ENCODE results near the gene RAB12.
"Not testable (repeated sequence)": the region's sequence is repeated elsewhere in the genome, so short reads cannot be mapped to it uniquely, and the experiment has no call there.

Gene RAB12, protein sequence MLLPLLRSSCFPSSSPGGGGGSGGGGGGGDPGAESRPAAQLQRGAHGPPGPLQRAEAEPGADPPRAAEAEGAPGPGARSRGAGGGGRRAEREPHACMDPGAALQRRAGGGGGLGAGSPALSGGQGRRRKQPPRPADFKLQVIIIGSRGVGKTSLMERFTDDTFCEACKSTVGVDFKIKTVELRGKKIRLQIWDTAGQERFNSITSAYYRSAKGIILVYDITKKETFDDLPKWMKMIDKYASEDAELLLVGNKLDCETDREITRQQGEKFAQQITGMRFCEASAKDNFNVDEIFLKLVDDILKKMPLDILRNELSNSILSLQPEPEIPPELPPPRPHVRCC

DNA sequence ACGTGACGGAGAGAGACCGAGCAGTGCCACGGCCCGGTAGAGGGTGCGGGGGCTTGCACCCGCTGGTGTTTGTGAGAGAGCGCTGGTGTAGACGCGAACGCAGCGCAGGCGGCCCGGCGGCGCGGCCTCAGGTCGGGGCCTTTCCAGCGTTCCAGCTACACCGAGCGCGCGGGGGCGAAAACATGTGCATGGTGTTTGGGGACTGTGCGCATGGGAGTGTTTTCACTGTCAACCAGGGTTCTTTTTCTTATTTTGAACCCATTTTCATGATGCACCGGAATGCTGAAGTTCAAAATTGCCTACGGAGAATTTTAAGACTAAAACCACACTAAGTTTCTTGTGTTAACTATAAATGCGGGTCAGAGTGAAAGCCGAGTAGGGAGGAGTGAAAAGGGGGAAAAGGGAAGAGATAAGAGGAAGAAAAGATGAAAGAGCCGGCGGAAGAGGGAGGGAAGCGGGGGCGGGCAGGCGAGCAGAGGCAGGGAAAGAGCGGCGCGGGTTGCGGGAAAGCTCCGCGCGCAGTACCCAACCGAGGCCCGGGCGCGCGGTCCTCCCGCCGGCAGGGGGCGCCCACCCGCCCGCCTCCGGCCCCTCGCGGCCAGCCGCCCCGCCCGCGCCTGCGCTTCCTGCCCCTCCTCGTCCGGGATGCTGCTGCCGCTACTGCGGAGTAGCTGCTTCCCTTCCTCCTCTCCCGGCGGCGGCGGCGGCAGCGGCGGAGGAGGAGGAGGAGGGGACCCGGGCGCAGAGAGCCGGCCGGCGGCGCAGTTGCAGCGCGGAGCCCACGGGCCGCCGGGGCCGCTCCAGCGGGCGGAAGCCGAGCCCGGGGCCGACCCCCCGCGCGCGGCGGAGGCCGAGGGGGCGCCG lies at the start of gene RAB12:
Gene RAB12 (plus strand): TSS at position 643 of the 864 bp plus-strand sequence. CDS start 3 bp downstream, at position 646.
- DNase-seq: peak; percentile 96

DNA sequence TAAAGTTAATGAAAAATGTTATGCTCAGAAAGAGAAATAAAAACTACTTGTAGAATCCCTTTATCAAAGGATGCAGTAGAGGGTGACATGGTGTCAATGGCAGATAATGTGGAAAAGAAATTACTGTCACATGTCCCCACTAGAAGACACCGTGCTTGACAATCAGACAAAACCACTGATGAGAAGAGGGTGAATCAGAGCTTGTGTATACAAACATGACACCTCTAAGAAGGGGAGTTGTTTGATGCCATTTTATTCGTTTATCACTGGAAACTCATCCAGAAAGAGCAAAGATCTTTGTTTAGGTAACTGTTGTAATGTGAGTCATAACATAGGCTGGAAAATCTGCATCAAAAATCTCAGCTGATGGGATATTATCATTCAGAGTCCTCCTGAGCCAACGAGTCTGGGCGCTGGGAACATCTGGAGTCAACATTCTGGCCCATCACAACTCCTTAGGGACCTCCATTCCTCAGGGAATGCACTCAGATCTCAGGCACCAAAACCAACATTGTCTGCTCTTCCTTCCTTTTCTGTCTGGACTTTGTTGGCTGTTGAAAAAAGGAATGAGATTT lies 49.5 kb upstream of the RAB12 start:
- no peak for DNase-seq

DNA sequence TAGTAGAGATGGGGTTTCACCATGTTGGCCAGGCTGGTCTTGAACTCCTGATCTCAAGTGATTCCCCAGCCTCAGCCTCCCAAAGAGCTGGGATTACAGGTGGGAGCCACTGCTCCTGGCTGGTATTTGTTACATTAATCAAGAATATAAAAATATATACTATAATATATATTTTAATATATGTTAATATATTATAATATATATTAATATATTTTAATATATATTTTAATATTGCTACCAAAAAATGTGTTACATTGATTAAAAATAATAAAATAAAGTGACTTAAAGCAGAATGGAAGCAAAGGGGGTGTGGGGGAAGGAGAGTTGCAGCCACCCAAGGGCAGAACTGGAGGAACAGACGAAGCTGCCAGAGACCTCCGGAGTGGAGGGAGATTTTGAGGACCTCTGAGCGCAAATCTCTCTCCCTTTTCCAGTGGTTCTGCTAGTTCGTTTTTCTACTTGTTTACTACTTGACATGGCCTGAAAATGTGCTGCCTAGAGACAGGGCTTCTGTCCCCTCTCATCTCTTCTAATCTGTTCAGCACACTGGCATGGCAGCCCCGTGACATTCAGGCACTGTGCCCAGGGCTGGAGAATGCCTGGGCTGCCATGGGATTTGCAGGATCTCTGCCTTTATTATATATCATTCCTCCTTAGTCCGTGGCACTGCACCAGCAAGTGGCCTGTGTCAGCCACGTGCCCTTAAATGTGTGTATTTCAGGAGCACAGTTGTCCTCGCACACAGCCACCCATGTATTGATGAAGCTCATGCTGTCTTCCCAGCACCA lies 47.9 kb upstream of the RAB12 start:
- no peak for DNase-seq

DNA sequence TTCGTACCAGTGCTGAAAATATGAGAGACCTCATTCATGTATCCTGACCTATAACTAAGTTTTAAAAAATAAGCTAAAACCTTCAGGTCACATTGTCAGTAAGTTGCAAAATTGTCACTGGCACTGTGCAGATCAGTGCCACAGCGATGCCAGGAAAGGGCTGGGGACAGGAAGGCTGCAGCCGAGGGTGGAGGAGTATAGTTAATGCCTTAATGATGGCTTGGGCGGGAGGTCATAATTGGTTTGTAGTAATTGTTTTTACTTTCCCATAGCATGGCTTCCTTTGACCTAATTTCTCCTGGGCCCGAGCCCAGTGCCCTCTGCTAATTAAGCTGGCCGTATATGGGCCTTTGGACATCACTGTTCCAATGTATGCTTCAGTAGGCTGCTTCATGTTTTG lies 47.2 kb upstream of the RAB12 start:
- DNase-seq: no peak

DNA sequence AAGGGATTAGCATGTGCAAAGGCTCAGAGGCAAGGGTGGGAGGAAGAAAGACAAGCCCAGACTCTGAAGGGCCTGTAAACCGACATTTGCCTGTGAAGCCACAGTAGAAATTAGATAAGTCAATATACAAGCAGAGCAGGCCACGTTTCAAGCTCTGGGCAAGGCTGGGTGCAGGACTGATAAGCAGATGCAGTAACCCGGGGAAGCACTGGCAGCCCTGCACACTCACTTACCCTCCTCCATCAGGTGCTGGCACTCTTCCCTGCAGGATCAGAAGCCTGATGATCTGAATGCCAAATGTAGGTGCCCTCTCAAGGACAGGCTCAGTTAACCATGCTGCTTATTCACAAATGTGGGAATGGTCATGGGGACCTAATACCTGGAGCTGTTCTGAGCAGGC lies 46.3 kb upstream of the RAB12 start:
- DNase-seq: no peak

DNA sequence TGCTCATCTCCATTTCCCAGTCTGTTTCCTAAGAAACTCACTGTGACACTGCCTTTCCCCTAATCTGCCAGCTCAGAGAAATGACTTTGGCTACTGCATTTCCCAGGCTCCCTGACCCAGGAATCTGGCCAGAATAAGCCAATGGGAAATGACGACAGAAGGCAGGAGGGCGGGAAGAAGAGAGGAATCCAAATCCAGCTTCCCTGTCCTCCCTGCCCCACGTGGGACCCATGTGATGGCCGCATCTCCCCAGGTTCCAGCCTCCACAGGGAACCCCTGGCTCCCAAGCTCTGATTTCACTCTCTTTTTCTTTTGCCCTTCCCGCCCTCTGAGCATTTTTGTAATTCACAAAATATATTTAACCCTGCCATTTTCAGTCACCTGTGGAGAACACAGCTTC lies 37.8 kb upstream of the RAB12 start:
- no peak for DNase-seq

DNA sequence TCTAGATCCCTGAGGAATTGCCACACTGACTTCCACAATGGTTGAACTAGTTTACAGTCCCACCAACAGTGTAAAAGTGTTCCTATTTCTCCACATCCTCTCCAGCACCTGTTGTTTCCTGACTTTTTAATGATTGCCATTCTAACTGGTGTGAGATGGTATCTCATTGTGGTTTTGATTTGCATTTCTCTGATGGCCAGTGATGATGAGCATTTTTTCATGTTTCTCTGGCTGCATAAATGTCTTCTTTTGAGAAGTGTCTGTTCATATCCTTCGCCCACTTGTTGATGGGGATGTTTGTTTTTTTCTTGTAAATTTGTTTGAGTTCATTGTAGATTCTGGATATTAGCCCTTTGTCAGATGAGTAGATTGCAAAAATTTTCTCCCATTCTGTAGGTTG lies 35.5 kb upstream of the RAB12 start:
- DNase-seq: not testable (repeated sequence)

DNA sequence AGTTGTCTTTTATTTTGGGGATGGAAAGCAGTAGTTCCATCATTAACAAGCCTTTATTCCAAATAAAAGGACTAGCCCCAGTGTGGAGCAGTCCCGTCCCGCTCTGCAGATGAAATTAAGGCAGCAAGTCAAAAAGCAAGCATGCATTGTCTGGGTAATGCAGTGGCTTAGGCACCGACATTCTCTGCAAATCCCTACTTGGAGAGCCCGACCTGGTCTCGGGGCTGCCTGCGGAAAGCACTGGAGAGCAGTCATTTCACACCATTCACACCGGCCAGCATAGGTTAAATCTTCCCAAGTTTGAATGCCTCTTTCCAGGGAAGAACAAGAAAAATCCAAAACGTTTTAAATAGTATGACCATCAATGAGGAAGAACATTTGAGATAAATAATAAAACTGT lies 24.4 kb upstream of the RAB12 start:
- DNase-seq: no peak

DNA sequence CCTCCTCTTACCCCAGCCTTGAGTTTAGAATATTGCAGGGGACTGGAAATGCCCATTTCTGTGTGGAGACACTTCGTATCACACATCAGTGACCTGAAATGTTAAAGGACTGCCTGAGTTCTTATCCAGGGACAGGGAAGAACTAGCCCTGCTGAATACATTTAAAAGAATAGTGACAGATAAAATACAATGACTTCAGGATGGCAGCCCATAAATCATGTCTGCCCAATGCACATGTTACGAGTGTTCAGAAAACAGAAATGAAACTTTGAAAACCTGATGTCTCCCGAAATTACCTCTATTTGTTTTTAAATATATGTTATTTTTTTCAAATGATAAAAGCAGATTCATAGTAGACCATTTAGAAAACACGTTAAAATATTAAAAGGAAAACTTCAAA lies 22.3 kb upstream of the RAB12 start:
- DNase-seq: no peak

DNA sequence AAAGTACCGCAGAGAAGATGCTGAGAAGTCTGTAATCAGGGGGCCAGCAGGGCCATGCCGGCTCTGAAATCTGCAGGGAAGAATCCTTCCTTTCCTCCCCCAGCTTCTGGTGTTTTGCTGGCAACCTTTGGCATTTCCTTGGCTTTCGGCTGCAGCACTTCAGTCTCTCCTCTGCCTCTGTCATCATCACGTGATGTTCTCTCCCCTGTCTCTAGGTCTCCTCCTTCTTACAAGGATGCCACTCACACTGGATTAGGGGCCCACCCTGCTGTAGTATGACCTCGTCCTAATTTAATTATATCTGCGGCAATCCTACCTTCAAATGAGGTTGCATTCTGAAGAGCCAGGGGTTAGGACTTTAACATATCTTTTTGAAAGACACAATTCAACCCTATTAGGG lies 13.8 kb upstream of the RAB12 start:
- DNase-seq: no peak

DNA sequence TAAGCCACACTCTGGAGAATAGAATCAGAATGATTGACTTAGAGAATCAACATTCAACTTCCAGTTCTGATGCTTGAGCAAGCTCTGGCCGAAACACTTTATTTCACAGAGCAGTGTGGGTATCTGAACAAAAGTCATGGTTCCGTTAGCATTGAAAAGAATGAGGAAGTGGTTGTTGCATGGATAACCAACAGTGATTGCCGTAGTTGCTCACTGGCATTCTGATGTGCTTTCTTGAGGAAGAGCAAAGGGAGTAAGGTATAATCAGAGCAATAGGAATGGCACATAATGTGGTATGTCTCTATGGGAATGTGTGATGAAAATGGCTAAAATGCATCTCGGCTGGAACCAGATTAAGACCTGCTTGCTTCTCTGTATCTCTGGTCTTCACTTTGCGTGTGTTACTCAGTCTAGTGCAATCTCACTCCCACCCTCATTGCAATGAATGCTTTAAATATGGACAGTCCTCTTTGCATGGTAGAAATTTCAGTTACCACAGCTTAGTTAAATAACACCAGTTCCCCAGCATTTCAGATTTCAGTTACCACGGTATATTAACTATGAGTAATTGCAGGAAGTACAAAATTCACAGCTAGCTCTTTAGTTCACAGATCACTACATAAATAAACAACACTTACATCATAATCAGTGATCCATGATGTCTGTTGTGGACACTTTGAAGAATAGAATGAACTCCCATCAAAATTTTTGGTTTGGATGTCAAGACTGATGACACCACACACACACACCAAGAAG lies 7.8 kb upstream of the RAB12 start:
- no peak for DNase-seq

DNA sequence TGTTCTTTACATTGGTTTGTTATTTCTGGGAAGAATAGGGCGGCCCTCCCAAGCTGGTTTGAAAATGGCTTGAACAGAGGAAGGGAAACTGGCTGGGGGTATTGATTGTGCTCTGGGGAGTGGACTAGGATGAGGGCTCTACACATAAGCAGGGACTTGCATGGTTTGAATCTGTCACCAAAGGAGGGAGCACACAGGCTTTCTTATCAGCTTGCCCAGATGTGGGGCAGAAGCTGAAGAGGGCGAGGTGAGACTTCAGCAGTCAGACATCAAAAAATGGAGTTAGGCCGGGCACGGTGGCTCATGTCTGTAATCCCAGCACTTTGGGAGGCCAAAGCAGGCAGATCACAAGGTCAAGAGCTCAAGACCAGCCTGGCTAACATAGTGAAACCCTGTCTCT lies 7.2 kb upstream of the RAB12 start:
- DNase-seq: no peak

DNA sequence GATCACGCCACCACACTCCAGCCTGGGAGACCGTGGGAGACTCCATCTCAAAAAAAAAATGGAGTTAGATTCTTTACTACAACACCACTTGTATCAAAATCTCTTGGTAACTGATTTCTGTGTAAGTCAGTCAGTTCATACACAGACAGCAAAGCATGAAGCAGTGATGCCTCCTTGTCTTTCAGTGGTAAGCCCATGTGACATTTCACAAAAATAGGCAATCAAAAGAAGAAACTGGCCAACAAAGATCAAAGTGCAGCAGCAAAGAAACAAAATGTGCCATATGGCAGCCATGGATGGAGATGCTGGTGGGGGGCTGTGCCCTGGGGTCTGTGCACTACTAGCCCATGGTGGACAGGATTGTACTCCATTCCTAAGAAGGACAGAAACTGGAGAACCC lies 6.7 kb upstream of the RAB12 start:
- DNase-seq: no peak

DNA sequence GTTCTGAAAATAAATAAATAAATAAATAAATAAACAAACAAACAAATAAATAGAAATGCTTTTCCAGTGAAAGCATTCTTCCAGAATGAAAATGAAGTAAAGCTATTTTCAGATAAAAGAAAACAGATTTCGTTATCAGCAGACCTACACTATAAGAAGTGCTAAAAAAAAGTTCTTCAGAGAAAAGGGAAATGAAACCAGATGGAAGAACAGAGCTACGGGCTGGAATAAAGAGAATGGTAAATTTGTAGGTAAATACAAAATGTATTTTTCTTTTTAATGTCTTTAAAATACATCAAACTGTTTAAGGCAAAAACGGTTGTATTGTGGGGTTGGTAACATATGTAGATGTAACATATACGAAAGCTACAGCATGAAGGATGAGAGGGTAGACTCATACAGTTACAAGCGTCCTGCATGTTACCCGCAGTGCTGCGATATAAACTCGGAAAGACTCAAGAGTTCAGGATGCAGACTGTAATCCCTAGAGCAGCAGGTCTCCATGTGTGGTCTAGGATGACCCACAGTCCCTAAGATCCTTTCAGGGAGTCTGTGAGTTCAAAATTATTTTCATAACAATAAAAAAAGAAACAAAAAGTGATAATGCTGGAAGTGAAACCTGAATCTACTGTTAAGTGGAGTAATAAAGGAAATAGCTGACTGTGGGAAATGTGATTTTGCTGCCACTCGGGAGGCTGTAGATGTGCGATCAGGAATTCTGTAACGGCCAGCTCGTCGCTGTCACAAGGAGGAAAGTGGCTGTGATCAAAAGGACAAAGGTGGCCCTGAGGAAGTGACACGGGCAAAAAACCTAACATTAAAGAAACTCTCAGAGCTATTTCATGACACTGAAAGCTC lies 5.3 kb upstream of the RAB12 start:
- no peak for DNase-seq

DNA sequence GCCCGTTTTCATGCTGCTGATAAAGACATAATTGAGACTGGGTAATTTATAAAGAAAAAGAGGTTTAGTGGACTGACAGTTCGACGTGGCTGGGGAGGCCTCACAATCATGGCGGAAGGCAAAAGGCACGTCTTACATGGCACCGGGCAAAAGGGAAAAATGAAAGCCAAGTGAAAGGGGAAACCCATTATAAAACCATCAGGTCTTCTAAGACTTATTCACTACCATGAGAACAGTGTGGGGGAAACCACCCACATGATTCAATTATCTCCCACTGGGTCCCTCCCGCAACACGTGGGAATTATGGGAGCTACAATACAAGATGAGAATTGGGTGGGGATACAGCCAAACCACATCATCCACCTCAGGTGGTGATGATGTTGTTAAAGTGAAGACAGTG lies 3.3 kb upstream of the RAB12 start:
- no peak for DNase-seq

DNA sequence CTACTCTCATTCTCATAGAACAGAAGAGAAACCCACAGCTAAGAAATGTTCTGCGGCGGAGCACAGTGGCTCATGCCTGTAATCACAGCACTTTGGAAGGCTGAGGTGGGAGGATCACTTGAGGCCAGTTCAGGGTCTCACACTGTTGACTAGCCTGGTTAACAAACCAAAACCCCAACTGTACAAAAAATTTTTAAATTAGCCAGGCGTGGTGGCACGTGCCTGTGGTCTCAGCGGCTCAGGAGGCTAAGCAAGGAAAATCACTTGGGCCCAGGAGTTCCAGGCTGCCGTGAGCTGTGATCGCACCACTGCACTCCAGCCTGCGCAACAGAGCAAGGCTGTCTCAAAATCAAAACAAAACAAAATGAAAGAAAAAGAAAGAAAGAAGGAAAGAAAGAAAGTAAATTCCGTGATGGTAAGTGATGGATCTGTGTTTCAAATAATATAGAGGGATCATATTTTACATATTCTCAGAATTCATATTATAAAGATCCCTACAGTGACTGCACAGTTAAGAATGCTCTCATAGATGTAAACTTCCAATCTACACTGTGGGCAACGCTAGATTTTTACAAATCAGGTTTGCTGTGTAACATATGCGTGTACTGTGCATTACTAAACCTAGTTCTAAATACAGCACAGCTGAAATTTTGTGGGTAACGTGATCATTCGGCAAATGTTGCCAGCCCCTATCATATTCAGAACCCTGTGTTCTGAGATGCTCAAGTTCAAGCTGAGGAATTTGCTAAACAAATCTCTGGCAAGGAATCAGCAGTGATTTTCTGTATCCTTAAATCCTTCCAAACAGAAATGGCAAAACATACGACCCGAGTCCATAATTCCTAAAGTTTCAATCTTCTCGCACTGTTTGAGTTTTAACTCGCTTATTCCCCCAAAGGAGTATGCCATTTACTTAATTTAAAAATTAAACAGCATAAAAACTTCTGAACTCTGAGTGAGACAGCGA lies 1.2 kb upstream of the RAB12 start:
- DNase-seq: no peak

DNA sequence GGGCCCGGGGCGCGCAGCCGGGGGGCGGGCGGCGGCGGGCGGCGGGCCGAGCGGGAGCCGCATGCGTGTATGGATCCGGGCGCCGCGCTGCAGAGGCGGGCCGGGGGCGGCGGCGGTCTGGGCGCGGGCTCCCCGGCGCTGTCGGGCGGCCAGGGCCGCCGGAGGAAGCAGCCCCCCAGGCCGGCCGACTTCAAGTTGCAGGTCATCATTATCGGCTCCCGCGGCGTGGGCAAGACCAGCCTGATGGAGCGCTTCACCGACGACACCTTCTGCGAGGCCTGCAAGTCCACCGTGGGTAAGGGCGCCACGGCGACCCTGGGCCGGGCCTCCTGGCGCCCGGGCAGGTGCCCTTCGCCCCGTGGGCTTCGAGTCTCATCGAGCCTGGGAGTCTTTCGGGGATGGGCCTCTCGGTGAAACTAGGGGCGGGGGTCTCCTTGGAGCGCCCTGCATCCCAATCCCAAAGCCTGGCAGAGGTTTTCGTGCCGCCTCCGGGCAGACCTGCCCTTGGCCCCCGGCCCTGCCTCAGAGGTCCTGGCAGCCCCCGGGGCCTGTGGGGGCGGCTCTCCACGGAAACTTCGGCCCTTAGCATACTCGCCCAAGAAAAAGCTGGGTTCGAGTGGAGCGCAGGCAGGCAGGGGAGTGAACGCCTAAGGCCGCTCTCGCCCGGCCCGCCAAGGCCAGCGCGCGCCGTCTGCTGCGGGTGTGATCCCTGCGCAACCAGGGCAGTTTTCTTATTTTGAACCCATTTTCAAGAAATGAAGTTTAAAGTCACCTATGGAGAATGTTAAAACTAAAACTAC lies 622 bp downstream of the RAB12 start:
- DNase-seq: peak; percentile 70

DNA sequence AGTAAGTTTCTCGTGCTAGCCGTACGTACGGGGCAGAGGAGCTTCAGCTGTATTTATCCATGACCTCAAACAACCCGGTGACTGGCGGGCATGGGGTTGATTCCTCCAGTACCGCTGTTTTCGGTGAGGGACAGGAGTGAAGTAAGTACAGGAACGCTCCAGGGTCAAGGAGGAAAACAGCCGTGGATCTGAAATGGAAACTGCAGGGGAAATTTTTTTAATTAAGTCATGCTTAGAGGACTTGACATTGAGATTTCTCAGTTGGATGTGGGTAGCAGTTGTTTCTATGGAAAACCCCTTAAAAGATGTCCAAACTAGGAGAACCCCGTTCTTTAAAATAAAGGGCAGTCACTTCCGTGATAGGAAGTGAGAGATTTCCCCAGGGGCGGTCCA lies 1.2 kb downstream of the RAB12 start:
- peak; percentile 68 for DNase-seq

DNA sequence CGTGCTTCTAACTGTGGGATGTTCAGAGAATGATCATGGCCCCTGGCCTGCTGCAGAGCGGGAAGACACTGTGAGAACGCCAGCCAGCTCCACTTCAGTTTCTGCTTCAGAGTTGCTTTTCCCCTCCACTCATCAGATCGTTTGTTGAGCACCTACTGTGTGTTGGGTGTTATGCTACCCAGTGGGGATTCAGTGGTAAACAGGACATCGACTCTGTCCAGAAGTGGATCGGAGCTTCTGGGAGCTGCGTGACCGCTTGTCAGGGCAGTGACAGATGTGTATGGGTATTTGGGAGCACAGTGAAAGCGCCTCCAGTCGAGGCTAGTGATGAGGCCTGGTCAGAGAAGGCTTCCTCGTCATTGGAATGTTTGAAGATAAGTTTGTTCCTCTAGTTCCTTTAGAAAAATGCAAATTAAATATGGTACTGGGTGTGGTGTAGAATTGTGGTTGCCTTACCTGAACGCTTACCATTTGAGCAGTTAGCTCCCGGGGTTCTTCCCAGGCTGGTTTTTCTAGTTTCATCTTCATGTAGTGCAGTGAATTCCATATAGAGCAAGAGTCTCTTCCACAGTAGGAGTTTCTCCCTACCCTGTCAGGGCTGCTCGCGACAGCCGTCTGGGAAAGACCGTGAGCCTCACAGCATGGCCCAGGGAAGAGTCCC lies 2.8 kb downstream of the RAB12 start:
- no peak for DNase-seq

Measured in activated effector memory CD4-positive, alpha-beta T cell treated with anti-CD3 and anti-CD28 coated beads, Interleukin-2, amount 50 U/mL, for 16 hours (primary cell).